Prostate gland (tissue), 2 donors: Measurements from ENCODE around the gene SGCA. TPM values are rescaled to one million over a fixed set of nuclear protein-coding genes. Genes with fewer than 3 reads are reported as not detected.

Source experiments
- DNase-seq: peaks from one replicate; pipeline ENCODE4 v3.0.0-alpha.2; 2019; ENCODE audit warnings: low spot score
- H3K27ac ChIP-seq, 2 donors: fragments of 200-600 bp; sonication (generic); 2 replicates each; pipeline ENCODE4 v1.5.1; 2017 to 2019
- H3K27me3 ChIP-seq: fragments of 200-600 bp; sonication (generic); replicated peaks from 2 replicates; pipeline ENCODE4 v1.5.1; 2019; ENCODE audit not compliant: insufficient read depth
- H3K36me3 ChIP-seq, 2 donors: fragments of 200-600 bp; sonication (generic); 1 replicate in 1 of 2; 2 replicates in 1 of 2; pipeline versions ENCODE4 v1.5.1 to v1.8.1; 2017 to 2019
- H3K4me1 ChIP-seq: fragments of 200-600 bp; sonication (generic); replicated peaks from 2 replicates; pipeline ENCODE4 v1.5.1; 2019
- H3K4me3 ChIP-seq, 2 donors: fragments of 200-600 bp; sonication (generic); 2 replicates each; pipeline ENCODE4 v1.5.1; 2017 to 2019
- H3K9me3 ChIP-seq: fragments of 200-600 bp; sonication (generic); 2 replicates; pipeline ENCODE4 v1.5.1; 2017
- POLR2A ChIP-seq: fragments of 450-650 bp; IDR thresholded peaks from one replicate; pipeline ENCODE4 v1.6.1; 2016; ENCODE audit warnings: antibody characterized with exemption, mild to moderate bottlenecking
- POLR2AphosphoS5 ChIP-seq: sonication (generic); formaldehyde crosslinking; IDR thresholded peaks from one replicate; pipeline ENCODE4 v1.6.1; 2017; ENCODE audit warnings: antibody characterized with exemption
- WGBS: methylation state at CpG from one replicate; pipeline ENCODE4 v1.1.5; 2018; 5-methylcytosine and 5-hydroxymethylcytosine counted together
- intact Hi-C: fragments of 100-400 bp; cut with DNase I; formaldehyde crosslinking; loops from one replicate; pipeline ENCODE4 v1.14.2; 2022
- total RNA-seq, 2 donors: library from RNA; depleted of rRNA; stranded (reverse); fragments of >200 nt; gene quantifications; one replicate each; pipeline ENCODE4 v1.1.0, GENCODE V29; 2016
- TF ChIP-seq, protein P1 (sequence below), 4 experiments: fragments of 200-600 bp in 2 of 4; fragments of 450-650 bp in 2 of 4; sonication (generic) in 2 of 4; IDR thresholded peaks; 1 replicate in 3 of 4; 2 replicates in 1 of 4; pipeline ENCODE4 v1.5.1; 2016 to 2019; ENCODE audit warnings: antibody characterized with exemption in 4 of 4, mild to moderate bottlenecking in 2 of 4, moderate library complexity in 2 of 4

Gene SGCA
- total RNA-seq, 2 donors from 2014 or later: 13.9 to 19.4 TPM

DNA sequence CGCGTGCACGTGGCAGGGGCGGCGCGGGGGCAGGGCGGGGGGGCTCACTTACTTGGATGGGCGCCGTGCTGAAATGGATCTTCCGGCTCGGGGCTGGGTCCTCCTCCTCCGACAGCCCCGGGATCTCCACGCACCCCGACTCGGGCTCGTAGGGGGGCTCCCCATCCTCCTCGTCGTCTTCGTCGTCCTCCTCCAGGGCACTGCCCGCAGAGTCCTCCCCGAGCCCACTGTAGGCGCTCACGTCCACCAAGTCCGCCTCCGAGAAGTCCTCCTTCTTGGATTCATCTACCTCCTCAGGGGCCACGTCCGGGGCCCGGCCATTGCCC lies 16.8 kb upstream of the SGCA start:
- peaks cover 19% of the 10 kb centered on the region for H3K4me1 ChIP-seq
- peak overlapping the region; percentile 69 to 86 for H3K4me3 ChIP-seq
- intact Hi-C loops: no loop called here
- WGBS: 0% methylated on average over 29 of the region's 30 CpGs
- H3K27ac ChIP-seq: peak overlapping the region; percentile 77 to 90
- DNase-seq: no peak
- H3K36me3 ChIP-seq: no peaks in the 10 kb centered on the region
- no peaks in the 10 kb centered on the region for H3K27me3 ChIP-seq
- TF ChIP-seq POLR2AphosphoS5 (no peak), POLR2A (peak; percentile 35)
- H3K9me3 ChIP-seq: no peaks in the 10 kb centered on the region

DNA sequence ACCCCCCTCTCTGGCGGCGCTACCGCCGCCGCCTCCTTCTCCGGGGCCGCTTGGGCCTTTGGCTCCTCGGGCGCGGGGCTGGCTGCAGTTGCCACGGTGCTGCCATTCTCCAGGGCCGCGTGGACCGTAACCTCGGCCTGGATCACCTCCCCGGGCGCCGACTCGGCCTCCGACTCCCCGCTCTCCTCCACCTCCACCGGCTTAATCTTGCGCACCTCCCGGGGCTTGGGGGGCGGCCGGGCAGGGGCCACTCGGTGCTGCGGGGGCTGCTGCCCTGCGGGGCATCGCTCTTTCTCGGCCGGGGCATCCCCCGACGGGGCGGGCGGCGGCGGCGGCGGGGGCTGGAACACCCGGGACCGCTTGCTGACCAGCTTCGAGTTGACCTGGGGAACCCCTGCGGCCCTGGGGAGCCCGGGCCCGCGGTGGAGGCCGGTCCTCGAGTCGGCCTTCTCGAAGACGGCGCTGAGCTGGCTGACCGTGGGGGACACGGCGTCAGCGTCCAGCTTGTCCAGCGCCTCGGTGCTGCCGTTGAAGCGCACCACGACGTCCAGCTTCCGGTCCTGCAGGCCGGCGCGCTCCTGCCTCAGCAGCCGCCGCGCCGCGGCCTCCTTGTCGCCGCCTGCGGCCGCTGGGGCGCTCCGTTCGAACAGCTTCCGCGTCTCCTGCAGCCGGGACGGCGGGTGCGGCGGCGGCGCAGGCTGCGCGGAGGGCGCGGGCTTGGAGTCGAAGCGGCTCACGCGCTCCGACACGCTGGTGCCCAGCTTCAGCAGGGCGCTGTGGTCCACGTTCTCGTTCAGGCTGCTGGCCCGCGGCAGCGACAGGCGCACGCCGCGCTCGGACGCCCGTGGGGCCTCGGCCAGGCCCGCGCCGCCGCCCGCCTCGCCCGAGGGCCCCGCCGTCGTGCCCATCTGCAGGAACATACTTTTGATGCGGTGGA lies 16.1 kb upstream of the SGCA start:
- intact Hi-C loops: loop anchor here (5.0 to 10.0 kb wide), 2 partner anchors 32 to 55 kb away; partner anchors contain the start of gene PDK2
- WGBS: under 1% methylated on average over 85 of the region's 123 CpGs
- peak; percentile 47 for DNase-seq

DNA sequence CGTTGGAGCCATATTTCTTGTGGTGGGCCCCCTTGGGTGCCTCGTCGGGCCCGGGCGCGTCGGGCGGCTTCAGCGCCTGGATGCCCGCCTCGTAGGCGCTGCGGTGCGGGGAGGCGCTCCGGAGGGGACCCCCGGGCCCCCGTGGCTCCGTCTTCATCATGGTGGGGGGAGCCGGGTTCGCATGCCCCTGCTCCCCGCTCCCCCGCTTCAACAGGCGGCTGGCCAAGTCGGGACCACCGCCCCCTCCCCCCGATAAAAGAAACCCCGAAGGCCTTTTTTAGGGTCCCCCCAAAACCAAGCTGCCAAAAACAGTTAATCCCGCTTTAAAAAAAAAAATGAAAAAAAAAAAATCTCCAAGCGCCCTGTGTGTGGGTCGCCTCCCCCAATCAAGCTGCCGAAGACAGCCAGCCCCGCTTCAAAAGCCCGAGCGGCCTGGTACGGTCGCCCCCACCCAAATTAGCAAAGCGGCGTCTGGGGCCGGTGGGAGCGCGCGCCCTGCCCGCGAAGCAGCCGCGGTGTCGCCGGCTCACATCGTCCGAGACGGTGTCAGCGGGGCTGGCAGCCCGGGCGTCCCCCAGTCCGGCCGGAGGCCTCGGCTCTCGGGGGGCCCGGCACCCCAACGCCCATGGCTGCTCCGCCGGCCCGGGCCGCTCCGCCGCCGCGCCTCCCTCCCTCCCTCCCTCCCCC lies 15.3 kb upstream of the SGCA start, which contains the start of gene PPP1R9B:
Gene PPP1R9B (minus strand): TSS at position 324 of the 687 bp plus-strand sequence. CDS start 164 bp downstream, at position 160.
- under 1% methylated on average over 62 of the region's 69 CpGs for WGBS
- Histone ChIP-seq H3K27ac (peak within 1 kb of the TSS; percentile 77 to 90), H3K27me3 (no peaks in the 10 kb centered on the region), H3K9me3 (no peaks in the 10 kb centered on the region), H3K4me1 (peaks cover 19% of the 10 kb centered on the region), H3K4me3 (peak within 1 kb of the TSS; percentile 69 to 86), H3K36me3 (no peaks in the 10 kb centered on the region)
- no peak for TF ChIP-seq POLR2AphosphoS5
- no peak for TF ChIP-seq POLR2A
- TF ChIP-seq, protein P1, sequence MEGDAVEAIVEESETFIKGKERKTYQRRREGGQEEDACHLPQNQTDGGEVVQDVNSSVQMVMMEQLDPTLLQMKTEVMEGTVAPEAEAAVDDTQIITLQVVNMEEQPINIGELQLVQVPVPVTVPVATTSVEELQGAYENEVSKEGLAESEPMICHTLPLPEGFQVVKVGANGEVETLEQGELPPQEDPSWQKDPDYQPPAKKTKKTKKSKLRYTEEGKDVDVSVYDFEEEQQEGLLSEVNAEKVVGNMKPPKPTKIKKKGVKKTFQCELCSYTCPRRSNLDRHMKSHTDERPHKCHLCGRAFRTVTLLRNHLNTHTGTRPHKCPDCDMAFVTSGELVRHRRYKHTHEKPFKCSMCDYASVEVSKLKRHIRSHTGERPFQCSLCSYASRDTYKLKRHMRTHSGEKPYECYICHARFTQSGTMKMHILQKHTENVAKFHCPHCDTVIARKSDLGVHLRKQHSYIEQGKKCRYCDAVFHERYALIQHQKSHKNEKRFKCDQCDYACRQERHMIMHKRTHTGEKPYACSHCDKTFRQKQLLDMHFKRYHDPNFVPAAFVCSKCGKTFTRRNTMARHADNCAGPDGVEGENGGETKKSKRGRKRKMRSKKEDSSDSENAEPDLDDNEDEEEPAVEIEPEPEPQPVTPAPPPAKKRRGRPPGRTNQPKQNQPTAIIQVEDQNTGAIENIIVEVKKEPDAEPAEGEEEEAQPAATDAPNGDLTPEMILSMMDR (IDR thresholded peaks at IDR 0.05): no peak
- no peak for DNase-seq
- intact Hi-C loops: loop anchor here (5.0 to 10.0 kb wide), 2 partner anchors 33 to 56 kb away; partner anchors contain the start of gene PDK2

More for the DNA sequence above, 16.1 kb upstream of the SGCA start:
- Histone ChIP-seq H3K4me3 (peak overlapping the region; percentile 69 to 86), H3K27ac (peak overlapping the region; percentile 77 to 90), H3K36me3 (no peaks in the 10 kb centered on the region), H3K4me1 (peaks cover 19% of the 10 kb centered on the region), H3K27me3 (no peaks in the 10 kb centered on the region), H3K9me3 (no peaks in the 10 kb centered on the region)
- TF ChIP-seq POLR2A: peak; percentile 24
- no peak for TF ChIP-seq POLR2AphosphoS5
- TF ChIP-seq, protein P1 (IDR thresholded peaks at IDR 0.05): peak in 1 of 4 experiments; percentile 43

DNA sequence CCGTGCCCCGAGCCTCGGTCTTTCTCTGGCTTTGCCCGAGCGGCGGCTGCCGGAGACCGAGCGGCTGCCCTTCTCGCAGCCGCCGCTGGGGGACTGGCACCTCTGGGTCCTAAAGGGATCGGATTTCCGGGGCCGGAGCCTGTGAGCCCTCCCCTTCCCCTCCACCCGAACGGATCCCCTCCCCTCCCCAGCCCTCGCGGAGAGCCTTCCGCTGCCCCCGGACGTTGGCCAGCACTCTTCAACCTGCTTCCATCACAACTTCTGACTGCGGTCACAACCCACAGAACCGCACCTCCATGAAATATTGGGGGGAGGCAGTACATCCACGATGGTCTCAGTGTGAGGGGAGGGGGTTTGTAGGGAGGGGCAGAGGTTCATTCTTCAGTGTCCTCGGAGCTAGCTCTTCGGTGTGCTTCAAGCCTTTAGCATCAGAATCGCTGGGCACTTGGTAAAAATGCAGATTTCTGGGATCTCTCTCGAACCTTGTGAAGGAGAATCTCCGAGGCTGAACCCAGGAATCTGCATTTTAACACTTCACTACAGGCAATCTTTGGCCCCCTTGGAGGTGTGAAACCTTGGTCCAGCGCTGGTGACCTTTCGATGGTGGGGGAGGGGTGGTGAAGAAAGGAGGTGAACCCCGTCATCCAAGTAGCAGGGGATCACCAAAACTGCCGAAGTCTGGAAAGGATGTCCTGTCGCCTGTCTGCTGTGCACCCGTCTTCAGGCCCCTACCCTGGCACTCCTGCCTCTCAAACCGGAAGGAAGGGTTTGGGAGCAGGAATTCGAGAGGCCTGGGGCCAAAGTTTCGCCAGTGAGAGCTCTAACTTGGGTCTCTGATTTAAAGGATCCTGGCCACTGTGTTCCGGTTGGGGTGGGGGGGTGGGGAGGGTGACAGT lies 14.5 kb upstream of the SGCA start:
- Histone ChIP-seq H3K4me1 (peaks cover 19% of the 10 kb centered on the region), H3K27me3 (no peaks in the 10 kb centered on the region), H3K36me3 (no peaks in the 10 kb centered on the region), H3K27ac (peak overlapping the region; percentile 77 to 90), H3K4me3 (peak overlapping the region; percentile 69 to 86), H3K9me3 (no peaks in the 10 kb centered on the region)
- DNase-seq: peak; percentile 86
- intact Hi-C loops: loop anchor here (5.0 to 10.0 kb wide), 2 partner anchors 34 to 56 kb away; partner anchors contain the start of gene PDK2
- peak; percentile 60 for TF ChIP-seq POLR2AphosphoS5
- TF ChIP-seq, protein P1 (IDR thresholded peaks at IDR 0.05): peak; percentile 43 to 76 (median 56)
- peak; percentile 73 for TF ChIP-seq POLR2A
- under 1% methylated on average over 32 of the region's 40 CpGs for WGBS
